ENCODE data around the gene CFAP91. TPM values are rescaled to one million over a fixed set of nuclear protein-coding genes. Genes with fewer than 3 reads are reported as not detected.
A peak's percentile ranks its signal among the peaks of the same experiment; 100 is the strongest.
"Not testable (repeated sequence)": the region's sequence is repeated elsewhere in the genome, so short reads cannot be mapped to it uniquely, and the experiment has no call there.

The CFAP91 gene
- total RNA-seq, 1 donor from 2014 or later = 12.9 TPM

DNA sequence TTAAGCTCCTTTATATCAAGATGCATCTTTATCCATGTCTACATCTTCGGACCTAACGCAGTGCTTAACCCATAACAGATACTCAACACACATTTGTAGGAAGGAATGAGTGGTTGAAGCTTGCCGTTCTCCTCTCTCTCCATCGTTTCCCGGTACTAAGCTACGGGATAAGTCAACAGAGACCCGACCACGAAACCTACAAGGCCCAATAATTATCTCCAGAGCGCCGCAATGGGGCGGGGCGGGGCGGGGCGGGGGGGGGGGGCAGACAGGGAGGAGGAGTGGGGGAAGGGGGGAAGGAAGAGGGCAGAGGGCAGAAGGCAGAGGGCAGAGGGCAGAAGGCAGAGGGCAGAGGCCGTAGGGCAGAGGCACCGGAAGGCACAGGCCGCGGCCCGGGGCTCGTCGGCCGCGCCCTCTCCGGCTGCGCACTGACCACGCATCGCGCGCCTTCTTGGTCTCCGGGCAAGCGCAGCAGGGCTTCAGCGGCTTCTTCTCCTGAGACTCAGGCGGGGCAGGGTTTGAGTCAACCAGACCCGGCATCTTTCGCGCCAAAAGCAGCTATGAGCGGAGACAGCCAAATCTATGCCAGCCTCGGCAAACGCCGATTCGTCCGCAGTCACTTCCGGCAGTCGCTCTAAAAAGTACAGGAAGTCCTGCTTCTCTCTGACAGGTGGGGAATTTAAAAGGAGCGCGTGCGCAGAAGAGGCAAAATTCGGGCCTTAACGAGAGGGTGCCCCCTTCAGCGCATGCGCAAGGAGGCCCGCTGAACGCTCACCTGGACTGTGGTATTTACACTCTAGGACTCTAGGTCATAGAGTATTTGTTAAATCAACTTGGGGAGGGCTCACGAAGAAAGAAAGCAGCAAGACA is 25.8 kb upstream of the CFAP91 start, which contains the start of gene COX17:
Gene COX17, minus strand, starts transcription at position 636 of the 870 bp plus-strand sequence. Its CDS starts 96 bp downstream, at position 540.
- peaks cover 49% of the 10 kb centered on the region for H3K36me3 Mint-ChIP-seq (ENCODE audit: low read depth)
- peak within 1 kb of the TSS; percentile 98 for H3K27ac Mint-ChIP-seq
- peak; percentile 83 for ATAC-seq (ENCODE audit: low read depth)
- TF ChIP-seq, protein P1, sequence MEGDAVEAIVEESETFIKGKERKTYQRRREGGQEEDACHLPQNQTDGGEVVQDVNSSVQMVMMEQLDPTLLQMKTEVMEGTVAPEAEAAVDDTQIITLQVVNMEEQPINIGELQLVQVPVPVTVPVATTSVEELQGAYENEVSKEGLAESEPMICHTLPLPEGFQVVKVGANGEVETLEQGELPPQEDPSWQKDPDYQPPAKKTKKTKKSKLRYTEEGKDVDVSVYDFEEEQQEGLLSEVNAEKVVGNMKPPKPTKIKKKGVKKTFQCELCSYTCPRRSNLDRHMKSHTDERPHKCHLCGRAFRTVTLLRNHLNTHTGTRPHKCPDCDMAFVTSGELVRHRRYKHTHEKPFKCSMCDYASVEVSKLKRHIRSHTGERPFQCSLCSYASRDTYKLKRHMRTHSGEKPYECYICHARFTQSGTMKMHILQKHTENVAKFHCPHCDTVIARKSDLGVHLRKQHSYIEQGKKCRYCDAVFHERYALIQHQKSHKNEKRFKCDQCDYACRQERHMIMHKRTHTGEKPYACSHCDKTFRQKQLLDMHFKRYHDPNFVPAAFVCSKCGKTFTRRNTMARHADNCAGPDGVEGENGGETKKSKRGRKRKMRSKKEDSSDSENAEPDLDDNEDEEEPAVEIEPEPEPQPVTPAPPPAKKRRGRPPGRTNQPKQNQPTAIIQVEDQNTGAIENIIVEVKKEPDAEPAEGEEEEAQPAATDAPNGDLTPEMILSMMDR (IDR thresholded peaks at IDR 0.05) = no peak
- H3K9me3 Mint-ChIP-seq = no peaks in the 10 kb centered on the region
- intact Hi-C loops (cut with micrococcal nuclease) = loop anchor here (1.0 to 5.0 kb wide), 13 partner anchors 12 to 1065 kb away; partner anchors contain the start of genes GTF2E1, RABL3, TIMMDC1 and TMEM39A
- peak within 1 kb of the TSS; percentile 96 for H3K4me3 Mint-ChIP-seq
- ChIA-PET CTCF (interaction anchor here (1.4 to 2.0 kb wide), 4 partner anchors 49 to 152 kb away, joined by 3 to 8 read pairs (median 4); partner anchors contain the start of gene CD80), POLR2A (interaction anchor here (0.5 to 2.8 kb wide), 32 partner anchors 12 to 214 kb away, joined by 3 to 28 read pairs (median 4); partner anchors contain the start of genes ADPRH, CD80, POGLUT1 and TIMMDC1)
- no peaks in the 10 kb centered on the region for H3K27me3 Mint-ChIP-seq
- DNase-seq = peak; percentile 87
- H3K4me1 Mint-ChIP-seq = peaks cover 28% of the 10 kb centered on the region

DNA sequence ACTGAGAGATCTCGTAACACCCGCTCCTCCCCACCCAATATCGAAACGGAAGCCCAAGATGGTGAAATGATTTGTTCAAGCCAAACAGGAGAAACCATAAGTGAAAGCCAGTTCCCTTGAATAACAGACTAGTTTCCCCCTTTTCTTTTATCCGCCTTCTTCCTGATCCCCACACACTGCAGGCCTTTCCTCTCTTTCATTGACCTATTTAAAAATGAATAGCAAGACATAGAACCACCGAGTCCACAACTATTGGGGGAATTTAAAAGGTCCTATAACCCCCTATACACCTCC is 25.2 kb upstream of the CFAP91 start:
- DNase-seq (no peak), ATAC-seq (ENCODE audit: low read depth) (no peak)
- POLR2A ChIA-PET = interaction anchor here (0.7 to 2.8 kb wide), 20 partner anchors 20 to 418 kb away, joined by 3 to 28 read pairs (median 8); partner anchors contain the start of genes ADPRH, CD80, POGLUT1 and TIMMDC1
- Mint-ChIP-seq H3K27ac (peak overlapping the region; percentile 98), H3K36me3 (ENCODE audit: low read depth) (peaks cover 44% of the 10 kb centered on the region), H3K9me3 (no peaks in the 10 kb centered on the region), H3K4me3 (peak overlapping the region; percentile 96), H3K27me3 (no peaks in the 10 kb centered on the region), H3K4me1 (peaks cover 26% of the 10 kb centered on the region)
- TF ChIP-seq, protein P1 (IDR thresholded peaks at IDR 0.05) = no peak
- CTCF ChIA-PET = interaction anchor here (1.4 to 2.0 kb wide), 3 partner anchors 77 to 152 kb away, joined by 3 to 8 read pairs (median 5); partner anchors contain the start of gene CD80
- intact Hi-C loops (cut with micrococcal nuclease) = loop anchor here (1.0 to 5.0 kb wide), 13 partner anchors 12 to 1065 kb away; partner anchors contain the start of genes GTF2E1, RABL3, TIMMDC1 and TMEM39A

DNA sequence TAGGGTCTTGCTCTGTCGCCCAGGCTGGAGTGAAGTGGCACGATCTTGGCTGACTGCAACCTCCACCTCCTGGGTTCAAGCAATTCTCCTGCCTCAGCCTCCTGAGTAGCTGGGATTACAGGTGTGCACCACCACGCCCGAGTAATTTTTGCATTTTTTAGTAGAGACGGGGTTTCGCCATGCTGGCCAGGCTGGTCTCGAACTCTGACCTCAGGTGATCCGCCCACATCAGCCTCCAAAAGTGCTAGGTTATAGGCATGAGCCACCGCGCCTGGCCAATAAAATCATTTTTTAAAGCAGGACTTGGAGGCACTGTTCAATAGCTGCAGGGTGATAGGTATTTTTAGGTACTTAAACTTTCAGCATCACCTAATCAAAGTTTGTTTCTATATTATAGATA is 24.6 kb upstream of the CFAP91 start:
- ChIA-PET CTCF (interaction anchor here (4.6 kb wide), 1 partner anchor 795 kb away, joined by 47 read pairs; no protein-coding TSS in a partner anchor), POLR2A (interaction anchor here (1.5 to 2.5 kb wide), 3 partner anchors 23 to 417 kb away, joined by 4 to 23 read pairs (median 9); partner anchors contain the start of gene ADPRH)
- H3K27me3 Mint-ChIP-seq; H3K4me3 Mint-ChIP-seq; H3K9me3 Mint-ChIP-seq; ATAC-seq (ENCODE audit: low read depth); DNase-seq; H3K27ac Mint-ChIP-seq: not testable (repeated sequence)
- Mint-ChIP-seq H3K4me1 (peaks cover 26% of the 10 kb centered on the region), H3K36me3 (ENCODE audit: low read depth) (peaks cover 37% of the 10 kb centered on the region)
- intact Hi-C loops (cut with micrococcal nuclease) = loop anchor here (5.0 kb wide), 1 partner anchor 1064 kb away; the partner anchor contains the start of genes GTF2E1 and RABL3

DNA sequence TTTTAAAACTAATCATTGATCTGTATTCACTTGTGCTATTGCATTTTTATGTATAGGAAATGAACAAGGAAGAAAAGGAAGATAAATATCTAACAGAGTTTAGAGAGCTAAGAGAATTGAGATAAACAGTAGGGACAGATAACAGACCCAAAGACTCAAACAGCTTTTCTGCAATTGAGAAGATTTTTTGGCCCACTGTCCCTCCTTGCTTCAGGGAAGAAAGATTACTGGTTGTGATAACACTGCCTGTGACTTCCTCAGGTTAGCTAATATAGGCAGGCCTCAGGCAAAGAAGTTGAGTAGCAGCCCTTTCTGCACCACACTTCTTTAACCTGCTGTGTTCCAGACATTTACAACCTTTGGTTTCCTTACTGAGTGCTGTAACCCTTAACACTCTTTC is 22.9 kb upstream of the CFAP91 start:
- POLR2A ChIA-PET = interaction anchor here (1.5 to 2.1 kb wide), 2 partner anchors 182 to 328 kb away, joined by 4 to 8 read pairs; partner anchors contain the start of gene TIMMDC1

DNA sequence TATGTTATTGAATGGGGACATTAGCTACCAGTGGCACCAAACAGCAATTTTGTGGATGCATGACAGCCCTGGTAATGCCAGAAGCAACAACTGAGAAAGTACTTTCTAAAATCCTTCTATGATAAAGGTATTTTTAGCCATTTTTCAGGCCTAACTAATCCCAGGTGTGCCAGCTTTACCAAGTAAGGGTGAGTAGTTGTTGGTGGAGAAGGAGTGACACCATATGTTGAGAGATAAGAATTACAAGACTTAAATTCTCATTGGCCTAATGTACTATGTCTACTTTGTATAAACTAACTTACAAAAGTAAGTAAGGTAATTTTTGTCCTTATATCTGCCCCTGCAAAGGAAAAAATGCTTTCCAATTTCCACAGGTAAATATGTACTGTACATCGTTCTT is 21.5 kb upstream of the CFAP91 start:
- H3K27ac Mint-ChIP-seq = no peak overlapping the region
- DNase-seq = no peak

More for the DNA sequence above, 22.9 kb upstream of the CFAP91 start:
- DNase-seq (no peak), ATAC-seq (ENCODE audit: low read depth) (no peak)
- peaks cover 22% of the 10 kb centered on the region for H3K36me3 Mint-ChIP-seq (ENCODE audit: low read depth)
- peaks cover 25% of the 10 kb centered on the region for H3K4me1 Mint-ChIP-seq
- no peak overlapping the region for H3K27ac Mint-ChIP-seq
- TF ChIP-seq, protein P1 (IDR thresholded peaks at IDR 0.05) = no peak
- H3K9me3 Mint-ChIP-seq = no peaks in the 10 kb centered on the region
- intact Hi-C loops (cut with micrococcal nuclease) = loop anchor here (2.0 to 5.0 kb wide), 3 partner anchors 327 to 1062 kb away; partner anchors contain the start of genes GTF2E1 and RABL3
- CTCF ChIA-PET = interaction anchor here (0.7 to 4.6 kb wide), 13 partner anchors 11 to 797 kb away, joined by 3 to 47 read pairs (median 5); partner anchors contain the start of genes B4GALT4 and CD80
- no peak overlapping the region for H3K4me3 Mint-ChIP-seq
- H3K27me3 Mint-ChIP-seq = no peaks in the 10 kb centered on the region

More for the DNA sequence above, 21.5 kb upstream of the CFAP91 start:
- TF ChIP-seq, protein P1 (IDR thresholded peaks at IDR 0.05) = no peak
- intact Hi-C loops (cut with micrococcal nuclease) = loop anchor here (1.0 to 5.0 kb wide), 10 partner anchors 16 to 799 kb away; partner anchors contain the start of genes TIMMDC1 and TMEM39A
- peak; percentile 32 for ATAC-seq (ENCODE audit: low read depth)
- no peaks in the 10 kb centered on the region for H3K27me3 Mint-ChIP-seq
- POLR2A ChIA-PET = interaction anchor here (0.5 to 2.1 kb wide), 6 partner anchors 101 to 440 kb away, joined by 3 to 8 read pairs (median 4); partner anchors contain the start of genes B4GALT4 and TIMMDC1
- peaks cover 9% of the 10 kb centered on the region for H3K36me3 Mint-ChIP-seq (ENCODE audit: low read depth)
- CTCF ChIA-PET = interaction anchor here (0.7 to 4.6 kb wide), 42 partner anchors 8 to 798 kb away, joined by 3 to 47 read pairs (median 4); partner anchors contain the start of genes ARHGAP31, B4GALT4, CD80 and TEX55
- no peak overlapping the region for H3K4me3 Mint-ChIP-seq
- H3K9me3 Mint-ChIP-seq = no peaks in the 10 kb centered on the region
- H3K4me1 Mint-ChIP-seq = peaks cover 12% of the 10 kb centered on the region
